NCI-H446 (cell line): ENCODE measurements around the gene DHRS7.
"Not testable (repeated sequence)": the region's sequence is repeated elsewhere in the genome, so short reads cannot be mapped to it uniquely, and the experiment has no call there.

Experiments used
- DNase-seq, 2 experiments: peaks; one replicate each; lab custom pipeline; 2025; lab: John Stamatoyannopoulos, UW

The DHRS7 gene

DNA sequence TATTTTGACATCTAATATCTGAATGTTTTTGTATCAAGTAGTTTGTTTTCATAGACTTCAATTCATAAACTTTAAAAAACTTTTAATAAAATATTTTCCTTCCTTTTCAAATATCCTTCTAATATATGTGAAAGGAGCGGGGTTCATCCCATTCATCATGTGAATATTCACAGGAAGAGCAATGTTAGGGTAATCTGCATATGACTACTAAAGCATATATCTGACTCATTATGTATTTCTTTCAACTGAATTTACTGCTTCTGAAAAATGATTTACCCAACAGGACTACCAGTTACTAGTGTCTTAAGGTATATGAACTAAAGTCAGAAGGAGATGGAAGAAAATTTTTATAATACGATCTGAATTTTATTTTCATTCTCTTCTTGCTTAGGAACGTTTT, 30.5 kb downstream of the DHRS7 start:
- DNase-seq, result no peak

DNA sequence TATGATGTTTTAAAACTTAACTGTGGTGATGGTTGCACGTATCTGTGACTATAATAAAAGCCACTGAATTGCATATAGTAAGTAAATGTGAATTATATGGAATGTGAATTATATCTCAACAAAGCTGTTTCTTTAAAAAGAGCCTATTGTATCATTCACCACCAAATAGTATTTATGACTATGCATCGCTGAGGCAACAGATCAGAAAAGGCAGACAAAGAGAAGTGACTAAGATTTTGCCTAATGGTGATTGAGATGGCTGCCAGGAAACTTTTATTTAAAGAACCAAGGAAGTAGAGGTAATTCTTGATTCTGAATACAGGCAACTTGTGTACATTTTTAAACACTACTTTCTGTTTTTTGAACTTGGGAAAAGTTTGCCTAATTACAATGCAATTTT, 31.7 kb downstream of the DHRS7 start:
- no peak for DNase-seq

DNA sequence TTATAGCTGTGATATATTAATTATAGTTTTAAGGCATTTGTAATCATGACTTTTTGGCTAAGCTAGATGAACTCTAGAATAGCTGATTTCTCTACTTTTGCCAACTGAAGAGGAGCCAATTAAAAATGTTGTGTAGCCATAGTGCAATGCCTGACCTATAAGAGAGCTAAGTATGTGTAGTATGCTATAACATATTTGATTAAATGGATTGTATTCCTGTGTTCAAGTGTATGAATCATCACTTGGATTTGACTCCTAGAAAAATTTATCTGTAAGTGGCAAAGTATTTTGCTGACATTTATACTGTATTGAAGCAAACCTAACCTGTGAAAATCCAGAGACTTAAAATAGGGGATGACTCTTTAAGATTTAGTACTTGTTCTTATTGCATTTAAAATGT, 39.3 kb downstream of the DHRS7 start:
- DNase-seq, result no peak

DNA sequence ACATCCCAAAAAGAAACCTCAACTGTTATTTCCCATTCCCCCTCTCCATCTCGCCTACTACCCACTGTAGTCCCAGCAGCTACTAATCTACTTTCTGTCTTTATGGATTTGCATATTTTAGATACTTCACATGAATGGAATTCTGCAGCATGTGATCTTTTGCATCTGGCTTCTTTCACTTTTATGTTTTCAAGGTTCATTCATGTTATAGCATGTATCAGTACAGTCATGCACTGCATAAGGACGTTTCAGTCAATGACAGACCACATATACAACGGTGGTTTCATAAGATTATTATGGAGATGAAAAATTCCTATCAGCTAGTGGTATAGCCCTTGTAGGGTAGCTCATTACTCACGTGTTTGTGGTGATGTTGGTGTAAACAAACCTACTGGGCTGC, 49.0 kb downstream of the DHRS7 start:
- DNase-seq, result no peak

DNA sequence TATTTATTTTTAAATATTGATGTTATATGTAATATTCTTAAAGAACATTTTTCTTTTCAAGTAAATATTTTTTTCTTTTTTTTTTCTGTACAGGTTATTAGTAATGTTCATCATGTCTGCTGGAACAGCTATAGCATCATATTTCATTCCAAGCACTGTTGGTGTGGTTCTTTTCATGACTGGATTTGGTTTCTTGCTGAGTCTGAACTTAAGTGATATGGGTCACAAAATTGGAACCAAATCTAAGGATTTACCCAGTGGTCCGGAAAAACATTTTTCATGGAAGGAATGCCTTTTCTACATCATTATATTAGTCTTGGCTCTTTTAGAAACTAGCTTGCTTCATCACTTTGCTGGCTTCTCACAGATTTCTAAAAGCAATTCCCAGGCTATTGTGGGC, 50.3 kb downstream of the DHRS7 start:
- no peak for DNase-seq

DNA sequence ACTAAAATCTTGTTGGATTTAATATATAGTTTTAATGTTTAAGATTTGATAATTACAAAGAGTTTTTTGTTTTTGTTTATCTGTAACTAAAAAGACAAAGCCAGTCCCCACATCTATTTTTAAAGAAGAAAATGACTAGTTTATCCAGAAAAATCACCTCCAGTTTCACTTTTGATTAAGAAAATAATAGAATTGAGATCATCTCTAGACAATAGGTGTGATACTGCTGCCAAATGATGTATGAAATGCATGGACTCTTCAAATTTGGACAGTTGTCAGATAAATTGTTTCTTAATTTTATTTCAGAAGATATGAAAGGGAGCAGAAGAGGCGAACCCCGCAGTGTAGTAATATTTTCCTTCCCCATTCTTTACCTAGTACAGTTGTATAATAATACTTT, 53.5 kb downstream of the DHRS7 start:
- DNase-seq, result no peak

DNA sequence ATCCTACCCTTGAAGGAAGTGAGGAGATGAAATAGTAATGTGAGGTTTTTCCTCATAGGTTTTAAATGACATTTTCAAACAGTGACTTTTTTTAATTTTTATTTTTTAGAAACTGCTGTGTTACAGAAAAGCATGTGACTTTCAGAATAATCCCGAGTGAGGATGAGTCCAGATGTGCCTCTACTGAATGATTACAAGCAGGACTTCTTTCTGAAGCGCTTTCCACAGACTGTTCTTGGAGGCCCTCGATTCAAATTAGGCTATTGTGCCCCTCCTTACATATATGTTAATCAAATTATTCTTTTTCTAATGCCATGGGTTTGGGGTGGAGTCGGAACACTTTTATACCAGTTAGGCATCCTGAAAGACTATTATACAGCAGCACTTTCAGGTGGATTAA, 57.7 kb downstream of the DHRS7 start:
- no peak for DNase-seq

DNA sequence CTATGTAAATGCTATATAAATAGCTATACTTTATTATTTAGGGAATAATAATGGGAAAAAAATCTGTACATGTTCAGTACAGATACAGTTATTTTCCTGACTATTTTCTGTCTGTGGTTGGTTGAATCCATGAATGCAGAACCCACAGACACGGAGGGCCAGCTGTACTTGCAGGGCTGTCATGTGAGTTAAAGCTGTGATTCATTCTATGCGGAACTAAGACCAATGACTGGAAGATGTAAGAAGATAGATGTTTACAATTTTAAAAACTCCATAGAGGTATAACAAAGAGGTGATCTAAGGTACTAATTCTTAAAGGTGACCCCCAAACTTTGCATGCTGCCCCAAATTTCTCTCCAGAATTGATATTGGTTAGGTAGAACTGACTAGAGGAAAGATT, 58.9 kb downstream of the DHRS7 start:
- no peak for DNase-seq

DNA sequence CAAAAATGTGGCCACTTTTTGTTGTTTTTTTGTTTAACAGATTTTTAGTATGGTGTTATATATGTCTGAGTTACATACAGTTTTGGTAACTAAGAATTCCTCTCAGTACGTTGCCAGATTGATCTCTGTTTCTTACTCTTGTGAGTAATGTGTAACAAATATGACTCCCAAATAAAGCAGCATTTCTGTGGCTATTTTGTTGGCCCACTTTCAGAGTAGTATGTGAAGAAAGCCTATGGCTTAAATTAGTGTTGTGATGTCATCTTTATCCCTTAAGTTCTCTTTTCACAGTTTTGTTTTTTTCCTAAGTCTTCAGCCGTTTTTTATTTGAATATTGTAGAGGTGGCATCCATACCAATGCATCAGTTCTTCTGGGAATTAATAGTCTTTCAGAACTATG, 62.8 kb downstream of the DHRS7 start:
- no peak for DNase-seq

DNA sequence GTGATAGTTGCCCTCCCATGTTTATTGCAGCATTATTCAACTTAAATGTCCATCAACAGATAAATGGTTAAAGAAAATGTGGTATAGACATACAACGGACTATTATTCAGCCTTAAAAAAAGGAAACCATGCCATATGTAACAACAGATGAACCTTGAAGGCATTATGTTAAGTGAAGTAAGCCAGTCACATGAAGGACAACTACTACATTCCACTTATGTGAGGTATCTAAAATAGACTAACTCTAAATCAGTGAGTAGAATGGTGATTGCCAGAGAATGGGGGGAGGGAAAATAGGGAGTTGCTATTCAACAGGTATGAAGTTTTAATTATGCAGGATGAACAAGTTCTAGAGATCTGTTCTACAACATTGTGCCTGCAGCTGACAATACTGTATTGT, 63.4 kb downstream of the DHRS7 start:
- no peak for DNase-seq

DNA sequence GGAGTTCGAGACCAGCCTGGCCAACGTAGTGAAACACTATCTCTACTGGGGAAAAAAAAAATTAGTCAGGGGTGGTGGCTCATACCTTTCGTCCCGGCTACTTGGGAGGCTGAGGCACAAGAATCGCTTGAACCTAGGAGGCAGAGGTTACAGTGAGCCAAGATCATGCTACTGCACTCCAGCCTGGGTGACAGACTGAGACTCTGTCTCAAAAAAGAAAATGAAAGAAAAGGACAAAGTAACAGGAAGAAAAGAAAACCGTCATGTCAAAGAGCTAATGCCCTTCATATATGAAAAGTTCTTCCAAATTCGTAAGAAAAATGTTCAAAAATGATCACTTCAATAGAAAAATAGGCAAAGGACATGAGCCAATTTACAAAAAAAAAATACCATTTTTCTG, 65.3 kb downstream of the DHRS7 start:
- not testable (repeated sequence) for DNase-seq

DNA sequence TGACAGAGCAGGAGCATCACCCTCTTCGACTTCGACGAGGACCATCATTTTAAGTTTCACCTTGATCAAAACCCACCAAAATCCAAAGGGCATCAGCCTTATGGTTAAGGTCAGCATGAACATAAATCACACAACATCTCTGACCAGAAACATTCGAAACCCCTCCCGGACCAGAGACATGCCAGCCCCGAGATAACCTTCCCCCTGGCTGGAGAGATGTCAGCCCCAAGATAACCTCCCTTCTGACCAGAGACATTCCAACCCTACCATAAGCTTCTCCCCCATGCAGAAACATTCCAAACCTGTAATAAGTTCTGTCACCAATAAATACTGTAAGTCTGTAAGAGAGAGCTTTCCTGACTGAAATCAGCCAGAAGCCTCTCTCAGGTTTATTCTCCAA, 67.2 kb downstream of the DHRS7 start:
- DNase-seq, result no peak

DNA sequence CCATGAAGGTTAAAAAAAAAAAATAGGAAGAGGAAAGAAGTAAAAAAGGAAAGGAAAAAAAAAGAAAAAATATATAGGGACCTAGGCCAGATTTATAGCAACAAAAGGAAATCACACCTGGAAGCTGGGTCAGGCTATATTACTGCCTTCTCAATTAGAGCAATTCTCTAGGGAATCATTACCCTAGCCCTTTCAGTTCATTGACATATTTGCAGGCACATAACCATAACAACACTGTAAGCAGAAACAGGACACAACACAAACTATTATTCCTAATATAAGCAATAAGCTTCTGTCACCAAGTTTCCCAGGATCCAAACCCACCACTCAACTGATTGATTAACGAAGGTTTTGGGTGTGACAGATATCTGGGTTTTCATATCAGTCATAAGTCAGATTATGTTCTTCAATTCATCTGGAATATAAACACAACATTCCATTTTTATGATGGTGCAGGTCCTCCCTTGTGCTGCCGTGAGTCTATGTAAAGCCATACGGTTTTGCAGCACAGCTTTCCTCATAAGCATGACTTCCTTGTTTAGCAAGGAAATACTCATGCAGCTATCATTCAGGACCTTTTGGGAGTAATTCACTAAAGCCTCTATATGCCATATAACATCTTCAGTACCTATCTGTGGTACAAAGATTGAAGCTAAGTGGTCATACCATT, 69.3 kb downstream of the DHRS7 start:
- no peak for DNase-seq

DNA sequence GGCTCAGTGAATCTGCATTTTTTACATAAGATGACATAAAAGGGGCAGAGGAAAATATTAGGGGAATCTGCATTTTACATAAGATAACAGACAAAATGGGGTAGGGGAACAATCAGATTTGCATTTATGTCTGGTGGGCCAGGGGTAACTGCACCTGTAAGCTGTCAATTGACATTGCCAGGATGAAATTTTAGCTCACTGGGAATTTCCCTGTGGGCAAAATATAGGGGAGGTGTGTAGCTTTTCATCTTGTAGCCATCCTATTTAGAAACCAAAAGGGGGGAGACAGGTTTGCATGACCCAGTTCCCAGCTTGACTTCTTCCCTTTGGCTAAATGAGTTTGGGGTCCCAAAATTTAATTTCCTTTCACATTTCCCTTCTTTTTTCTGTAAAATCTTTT, 70.0 kb downstream of the DHRS7 start:
- no peak for DNase-seq

DNA sequence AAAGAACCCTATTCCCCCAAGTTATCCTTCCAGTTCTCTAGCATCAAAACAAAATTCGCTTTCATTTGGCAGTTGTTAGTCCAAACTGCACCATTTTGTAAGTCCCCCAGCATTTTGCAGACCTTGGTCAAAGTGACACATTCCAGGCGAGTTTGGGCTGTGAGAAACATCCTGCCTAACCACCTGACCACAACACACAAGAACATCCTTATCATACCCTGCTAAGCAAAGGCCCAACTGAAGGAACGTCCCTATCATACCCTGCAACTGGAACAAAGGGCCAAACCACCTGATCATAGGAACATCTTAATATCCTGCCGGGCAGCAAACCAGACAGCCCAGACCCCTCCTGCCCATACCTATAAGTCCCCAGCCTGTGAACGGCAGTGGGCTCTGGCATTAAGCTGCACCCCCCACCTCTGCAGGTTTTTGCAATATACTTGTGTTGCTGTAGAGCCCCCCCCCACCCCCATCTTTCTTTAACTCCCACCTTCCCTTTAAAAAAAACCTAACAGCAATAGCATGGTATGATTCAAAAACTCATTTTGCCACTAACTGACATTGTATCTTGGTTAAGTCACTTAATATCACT, 70.8 kb downstream of the DHRS7 start:
- DNase-seq, result no peak
